GM23338 (cell line): Measurements from ENCODE around the gene PGPEP1. TPM values are rescaled to one million over a fixed set of nuclear protein-coding genes. Genes with fewer than 3 reads are reported as not detected.

Experiments
- ATAC-seq: fragments of 200-7000 bp; cut with Tn5 transposase; 3 replicates; pipeline ENCODE4 v1.9.1; 2020
- DNase-seq: peaks from one replicate; pipeline ENCODE4 v3.0.0-alpha.2; 2015; ENCODE audit warnings: low spot score
- H2AFZ ChIP-seq: fragments of 200-600 bp; sonication (generic); 2 replicates; pipeline ENCODE4 v1.8.0; 2016; ENCODE audit warnings: antibody characterized with exemption, mild to moderate bottlenecking, moderate library complexity
- H3F3A ChIP-seq: fragments of 200-600 bp; sonication (generic); replicated peaks from 2 replicates; pipeline ENCODE4 v1.8.0; 2017; ENCODE audit warnings: antibody characterized with exemption, mixed run types, low read depth
- H3K27ac ChIP-seq: fragments of 200-600 bp; sonication (generic); 2 replicates; pipeline ENCODE4 v1.6.1; 2016; ENCODE audit warnings: low read depth
- H3K27me3 ChIP-seq: fragments of 200-600 bp; sonication (generic); 2 replicates; pipeline ENCODE4 v1.8.0; 2016; ENCODE audit warnings: mild to moderate bottlenecking, mixed run types, moderate library complexity; ENCODE audit not compliant: insufficient read depth
- H3K36me3 ChIP-seq: fragments of 200-600 bp; sonication (generic); 2 replicates; pipeline ENCODE4 v1.8.0; 2016; ENCODE audit warnings: mild to moderate bottlenecking; ENCODE audit not compliant: insufficient read depth
- H3K4me1 ChIP-seq: fragments of 200-600 bp; sonication (generic); 2 replicates; pipeline ENCODE4 v1.8.0; 2016; ENCODE audit warnings: mild to moderate bottlenecking, moderate library complexity; ENCODE audit not compliant: insufficient read depth
- H3K4me2 ChIP-seq: fragments of 200-600 bp; sonication (generic); 2 replicates; pipeline ENCODE4 v1.7.1; 2017; ENCODE audit warnings: mixed run types
- H3K4me3 ChIP-seq: fragments of 200-600 bp; sonication (generic); 2 replicates; pipeline ENCODE4 v1.6.1; 2016; ENCODE audit warnings: mixed run types
- H3K79me2 ChIP-seq: fragments of 200-600 bp; sonication (generic); replicated peaks from 2 replicates; pipeline ENCODE4 v1.8.0; 2017; ENCODE audit warnings: mild to moderate bottlenecking; ENCODE audit not compliant: insufficient read depth
- H3K9me2 ChIP-seq: fragments of 200-600 bp; sonication (generic); 2 replicates; pipeline ENCODE4 v1.8.0; 2017; ENCODE audit not compliant: insufficient read depth
- H4K20me1 ChIP-seq: fragments of 200-600 bp; sonication (generic); replicated peaks from 2 replicates; pipeline ENCODE4 v1.8.0; 2017; ENCODE audit warnings: mild to moderate bottlenecking; ENCODE audit not compliant: insufficient read depth
- H3K27ac Mint-ChIP-seq: 2 replicates; pipeline ENCODE4 v1.8.0; 2020; ENCODE audit warnings: inconsistent platforms, mild to moderate bottlenecking, moderate library complexity, mixed read lengths
- H3K27me3 Mint-ChIP-seq: 3 replicates; pipeline ENCODE4 v1.8.0; 2022; ENCODE audit warnings: low read depth, mild to moderate bottlenecking, moderate library complexity, mixed read lengths, inconsistent platforms; ENCODE audit not compliant: insufficient read depth, poor library complexity
- H3K36me3 Mint-ChIP-seq: 3 replicates; pipeline ENCODE4 v1.8.0; 2021; ENCODE audit warnings: low read depth, mild to moderate bottlenecking, inconsistent platforms, moderate library complexity, mixed read lengths
- H3K4me1 Mint-ChIP-seq: 3 replicates; pipeline ENCODE4 v1.8.0; 2020; ENCODE audit warnings: mild to moderate bottlenecking, inconsistent platforms, mixed read lengths
- H3K4me3 Mint-ChIP-seq: 3 replicates; pipeline ENCODE4 v1.8.0; 2021; ENCODE audit warnings: moderate library complexity, mild to moderate bottlenecking, inconsistent platforms, mixed read lengths
- H3K9me3 Mint-ChIP-seq: 3 replicates; pipeline ENCODE4 v1.8.0; 2020; ENCODE audit warnings: moderate library complexity, mild to moderate bottlenecking, inconsistent platforms, mixed read lengths
- CREB1 ChIP-seq: fragments of 250-450 bp; sonication (Bioruptor Pico); IDR thresholded peaks from 2 replicates; pipeline ENCODE4 v1.5.0; 2020; ENCODE audit warnings: low read depth, mild to moderate bottlenecking, moderate library complexity
- CTCF ChIP-seq, 2 experiments: fragments of 200-600 bp in 1 of 2; sonication (generic) in 1 of 2; conservative IDR thresholded peaks; 2 replicates each; pipeline versions ENCODE4 v1.5.1 to v1.6.1; 2016 to 2017; ENCODE audit warnings: antibody characterized with exemption in 2 of 2, low read depth in 2 of 2, mild to moderate bottlenecking in 2 of 2, moderate library complexity in 1 of 2
- ETS1 ChIP-seq: IDR thresholded peaks from 2 replicates; pipeline ENCODE4 v1.6.1; 2016; ENCODE audit warnings: antibody characterized with exemption
- EZH2 ChIP-seq: fragments of 200-600 bp; sonication (generic); IDR thresholded peaks from one replicate; pipeline ENCODE4 v1.8.0; 2017; ENCODE audit warnings: antibody characterized with exemption, mild to moderate bottlenecking, low read depth; ENCODE audit not compliant: unreplicated experiment
- EZH2phosphoT487 ChIP-seq: fragments of 200-600 bp; sonication (generic); IDR thresholded peaks from one replicate; pipeline ENCODE4 v1.8.1; 2018; ENCODE audit warnings: antibody characterized with exemption; ENCODE audit not compliant: unreplicated experiment
- JUNB ChIP-seq: IDR thresholded peaks from one replicate; pipeline ENCODE4 v1.6.1; 2016; ENCODE audit warnings: antibody characterized with exemption; ENCODE audit not compliant: unreplicated experiment
- NANOG ChIP-seq: IDR thresholded peaks from 2 replicates; pipeline ENCODE4 v1.6.1; 2016; ENCODE audit warnings: antibody characterized with exemption, borderline replicate concordance
- POLR2AphosphoS5 ChIP-seq: IDR thresholded peaks from 2 replicates; pipeline ENCODE4 v1.6.1; 2016; ENCODE audit warnings: antibody characterized with exemption, low read depth
- REST ChIP-seq: IDR thresholded peaks from one replicate; pipeline ENCODE4 v1.6.1; 2018; ENCODE audit warnings: antibody characterized with exemption; ENCODE audit not compliant: unreplicated experiment
- STAT1 ChIP-seq: IDR thresholded peaks from one replicate; pipeline ENCODE4 v1.6.1; 2016; ENCODE audit warnings: antibody characterized with exemption; ENCODE audit not compliant: unreplicated experiment
- ZNF114 ChIP-seq: fragments of 250-450 bp; sonication (Bioruptor Pico); IDR thresholded peaks from 2 replicates; pipeline ENCODE4 v1.5.0; 2020; ENCODE audit warnings: mild to moderate bottlenecking, moderate library complexity
- ZNF331 ChIP-seq: fragments of 250-450 bp; sonication (Bioruptor Pico); IDR thresholded peaks from 2 replicates; pipeline ENCODE4 v1.5.0; 2020; ENCODE audit warnings: low read depth, mild to moderate bottlenecking, moderate library complexity
- ZNF462 ChIP-seq: fragments of 250-450 bp; sonication (Bioruptor Pico); IDR thresholded peaks from 2 replicates; pipeline ENCODE4 v1.5.0; 2020; ENCODE audit warnings: mild to moderate bottlenecking, moderate library complexity
- polyA plus RNA-seq: library from polyadenylated mRNA; unstranded; fragments of >200 nt; fragmentation: Nextera tagmentation; extraction: Ambion mirVana; gene quantifications from 2 replicates; pipeline ENCODE4 v1.2.1, GENCODE V29; 2016
- total RNA-seq: library from RNA; depleted of rRNA; stranded (reverse); fragments of >200 nt; shearing (Covaris generic); gene quantifications from 2 replicates; pipeline ENCODE4 v1.2.3, GENCODE V29; 2014

PGPEP1 gene
- total and polyA plus RNA-seq, 2 experiments from 2014 or later, result 15.5 to 18.9 TPM

- peaks cover 5% of the 10 kb centered on the region for H3K27me3 Mint-ChIP-seq
- H3K4me1 ChIP-seq, result no peaks in the 10 kb centered on the region
- H3K9me2 ChIP-seq, result no peaks in the 10 kb centered on the region
- no peak overlapping the region for H3K4me3 Mint-ChIP-seq
- peaks cover 6% of the 10 kb centered on the region for H3K4me1 Mint-ChIP-seq
- no peaks in the 10 kb centered on the region for H3K36me3 ChIP-seq
- no peak overlapping the region for H3K27ac Mint-ChIP-seq
- no peaks in the 10 kb centered on the region for H3K9me3 Mint-ChIP-seq
- H3K27me3 ChIP-seq, result no peaks in the 10 kb centered on the region
- no peaks in the 10 kb centered on the region for H3F3A ChIP-seq
- TF ChIP-seq REST (no peak), ZNF462 (no peak), CREB1 (CRISPR knock-in tag) (no peak), STAT1 (no peak), ZNF331 (no peak), NANOG (no peak), CTCF (conservative IDR thresholded peaks at IDR 0.05; ENCODE audit: low read depth in 2 of 2) (no peak), EZH2phosphoT487 (no peak), ZNF114 (CRISPR knock-in tag) (no peak), JUNB (no peak), POLR2AphosphoS5 (no peak), ETS1 (no peak), EZH2 (no peak)
- no peak for DNase-seq
- no peaks in the 10 kb centered on the region for H3K79me2 ChIP-seq
- H3K36me3 Mint-ChIP-seq, result no peaks in the 10 kb centered on the region
- no peaks in the 10 kb centered on the region for H4K20me1 ChIP-seq
- H3K4me3 ChIP-seq, result no peak overlapping the region
- no peak for ATAC-seq
- H3K27ac ChIP-seq, result no peak overlapping the region
- no peak overlapping the region for H2AFZ ChIP-seq
- no peak overlapping the region for H3K4me2 ChIP-seq
Measured at GRCh38 chr19:18406749-18407148, 66.4 kb downstream of the PGPEP1 start.
